Measurements from ENCODE around the gene CRIM1. TPM values are rescaled to one million over a fixed set of nuclear protein-coding genes. Genes with fewer than 3 reads are reported as not detected.

CRIM1 gene
- total RNA-seq, 1 experiment from 2014 or later, result 24.1 TPM

DNA sequence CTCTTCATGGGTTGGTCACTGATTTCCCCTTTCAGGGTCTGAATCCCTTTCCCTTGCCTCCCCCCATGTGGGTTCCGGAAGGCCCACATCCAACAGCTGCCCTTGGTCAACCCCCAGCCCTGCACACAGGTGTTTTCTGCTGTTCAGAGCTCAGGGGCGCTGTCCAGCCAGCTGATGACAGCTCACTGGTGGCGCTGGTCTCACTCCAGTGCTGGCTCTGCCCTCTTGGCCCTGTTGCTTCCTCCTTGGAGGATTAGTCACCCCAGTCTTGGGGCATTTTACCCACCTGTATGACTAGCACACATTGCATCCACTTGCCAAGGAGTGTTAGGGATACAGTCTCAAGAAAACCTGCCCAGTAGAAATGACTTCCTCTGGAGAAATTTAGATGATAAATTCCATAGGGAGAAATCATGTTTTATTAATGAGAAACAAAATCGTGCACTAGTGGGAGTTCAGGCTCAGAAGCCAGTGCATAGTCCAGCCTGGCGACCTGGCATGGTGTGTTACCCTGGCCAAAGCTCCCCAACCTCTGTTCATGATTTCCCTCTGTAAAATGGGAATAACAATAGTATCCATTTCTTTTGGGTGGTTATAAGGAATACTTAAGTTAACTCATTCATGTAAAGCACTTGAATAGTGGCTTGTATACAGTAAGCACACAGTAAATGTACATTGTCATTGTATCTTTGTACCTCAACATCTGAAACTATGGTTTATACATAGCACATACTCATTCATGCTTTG is 21.6 kb downstream of the CRIM1 start (continued):
- TF ChIP-seq ATF6 (CRISPR knock-in tag; IDR thresholded peaks at IDR 0.05) (no peak), PRRX2 (CRISPR knock-in tag; IDR thresholded peaks at IDR 0.05) (no peak), E2F5 (CRISPR knock-in tag; IDR thresholded peaks at IDR 0.05) (no peak), FOXP4 (CRISPR knock-in tag; IDR thresholded peaks at IDR 0.05) (no peak)
- TF ChIP-seq, protein P1, sequence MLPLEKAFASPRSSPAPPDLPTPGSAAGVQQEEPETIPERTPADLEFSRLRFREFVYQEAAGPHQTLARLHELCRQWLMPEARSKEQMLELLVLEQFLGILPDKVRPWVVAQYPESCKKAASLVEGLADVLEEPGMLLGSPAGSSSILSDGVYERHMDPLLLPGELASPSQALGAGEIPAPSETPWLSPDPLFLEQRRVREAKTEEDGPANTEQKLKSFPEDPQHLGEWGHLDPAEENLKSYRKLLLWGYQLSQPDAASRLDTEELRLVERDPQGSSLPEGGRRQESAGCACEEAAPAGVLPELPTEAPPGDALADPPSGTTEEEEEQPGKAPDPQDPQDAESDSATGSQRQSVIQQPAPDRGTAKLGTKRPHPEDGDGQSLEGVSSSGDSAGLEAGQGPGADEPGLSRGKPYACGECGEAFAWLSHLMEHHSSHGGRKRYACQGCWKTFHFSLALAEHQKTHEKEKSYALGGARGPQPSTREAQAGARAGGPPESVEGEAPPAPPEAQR (CRISPR knock-in tag; IDR thresholded peaks at IDR 0.05), result no peak

GRCh38 chr2:36379710-36380448 is 24.3 kb downstream of the CRIM1 start:
- H3K36me3 Mint-ChIP-seq, result peaks cover 7% of the 10 kb centered on the region
- ChIA-PET CTCF (interaction anchor here (1.6 kb wide), 1 partner anchor 80 kb away, joined by 8 read pairs; no protein-coding TSS in a partner anchor), POLR2A (interaction anchor here (1.0 kb wide), 1 partner anchor 8 kb away, joined by 4 read pairs; no protein-coding TSS in a partner anchor)
- no peak for DNase-seq (ENCODE audit: low spot score)
- TF ChIP-seq ETV6 (CRISPR knock-in tag; IDR thresholded peaks at IDR 0.05), result no peak
- no peak for TF ChIP-seq RELA (CRISPR knock-in tag; IDR thresholded peaks at IDR 0.05; ENCODE audit: borderline replicate concordance)
- TF ChIP-seq, protein P2, sequence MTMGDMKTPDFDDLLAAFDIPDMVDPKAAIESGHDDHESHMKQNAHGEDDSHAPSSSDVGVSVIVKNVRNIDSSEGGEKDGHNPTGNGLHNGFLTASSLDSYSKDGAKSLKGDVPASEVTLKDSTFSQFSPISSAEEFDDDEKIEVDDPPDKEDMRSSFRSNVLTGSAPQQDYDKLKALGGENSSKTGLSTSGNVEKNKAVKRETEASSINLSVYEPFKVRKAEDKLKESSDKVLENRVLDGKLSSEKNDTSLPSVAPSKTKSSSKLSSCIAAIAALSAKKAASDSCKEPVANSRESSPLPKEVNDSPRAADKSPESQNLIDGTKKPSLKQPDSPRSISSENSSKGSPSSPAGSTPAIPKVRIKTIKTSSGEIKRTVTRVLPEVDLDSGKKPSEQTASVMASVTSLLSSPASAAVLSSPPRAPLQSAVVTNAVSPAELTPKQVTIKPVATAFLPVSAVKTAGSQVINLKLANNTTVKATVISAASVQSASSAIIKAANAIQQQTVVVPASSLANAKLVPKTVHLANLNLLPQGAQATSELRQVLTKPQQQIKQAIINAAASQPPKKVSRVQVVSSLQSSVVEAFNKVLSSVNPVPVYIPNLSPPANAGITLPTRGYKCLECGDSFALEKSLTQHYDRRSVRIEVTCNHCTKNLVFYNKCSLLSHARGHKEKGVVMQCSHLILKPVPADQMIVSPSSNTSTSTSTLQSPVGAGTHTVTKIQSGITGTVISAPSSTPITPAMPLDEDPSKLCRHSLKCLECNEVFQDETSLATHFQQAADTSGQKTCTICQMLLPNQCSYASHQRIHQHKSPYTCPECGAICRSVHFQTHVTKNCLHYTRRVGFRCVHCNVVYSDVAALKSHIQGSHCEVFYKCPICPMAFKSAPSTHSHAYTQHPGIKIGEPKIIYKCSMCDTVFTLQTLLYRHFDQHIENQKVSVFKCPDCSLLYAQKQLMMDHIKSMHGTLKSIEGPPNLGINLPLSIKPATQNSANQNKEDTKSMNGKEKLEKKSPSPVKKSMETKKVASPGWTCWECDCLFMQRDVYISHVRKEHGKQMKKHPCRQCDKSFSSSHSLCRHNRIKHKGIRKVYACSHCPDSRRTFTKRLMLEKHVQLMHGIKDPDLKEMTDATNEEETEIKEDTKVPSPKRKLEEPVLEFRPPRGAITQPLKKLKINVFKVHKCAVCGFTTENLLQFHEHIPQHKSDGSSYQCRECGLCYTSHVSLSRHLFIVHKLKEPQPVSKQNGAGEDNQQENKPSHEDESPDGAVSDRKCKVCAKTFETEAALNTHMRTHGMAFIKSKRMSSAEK (CRISPR knock-in tag; IDR thresholded peaks at IDR 0.05; ENCODE audit: borderline replicate concordance), result no peak
- TF ChIP-seq ZNF423 (CRISPR knock-in tag; IDR thresholded peaks at IDR 0.05), result no peak
- TF ChIP-seq ZNF416 (CRISPR knock-in tag; IDR thresholded peaks at IDR 0.05), result no peak
- TF ChIP-seq CREB1 (CRISPR knock-in tag; IDR thresholded peaks at IDR 0.05), result no peak
- no peak for TF ChIP-seq TP53 (CRISPR knock-in tag; IDR thresholded peaks at IDR 0.05)
- peaks cover 86% of the 10 kb centered on the region for H3K4me1 Mint-ChIP-seq
- no peaks in the 10 kb centered on the region for H3K27me3 Mint-ChIP-seq (ENCODE audit: low read depth)
- H3K27ac Mint-ChIP-seq, result peak overlapping the region; percentile 72; the same call in 1 of the 2 replicates
- no peak for ATAC-seq
- no peaks in the 10 kb centered on the region for H3K9me3 Mint-ChIP-seq
- no peak overlapping the region for H3K4me3 Mint-ChIP-seq
